HG02623 (cell line): ENCODE results near the gene DSCAML1.

Experiments used
- ATAC-seq: cut with Tn5 transposase; IDR thresholded peaks from one replicate; pipeline ENCODE4 v1.9.1; 2021; ENCODE audit warnings: moderate library complexity; ENCODE audit not compliant: unreplicated experiment

DSCAML1 gene

GRCh38 chr11:117591316-117592039, 205.5 kb downstream of the DSCAML1 start:
- no peak for ATAC-seq

GRCh38 chr11:117589063-117589462, 208.0 kb downstream of the DSCAML1 start:
- ATAC-seq, result no peak

- no peak for ATAC-seq
Observed at GRCh38 chr11:117588166-117588810, 208.7 kb downstream of the DSCAML1 start.

- no peak for ATAC-seq
Observed at GRCh38 chr11:117587416-117587815, 209.6 kb downstream of the DSCAML1 start.

- no peak for ATAC-seq
Observed at GRCh38 chr11:117586392-117586791, 210.6 kb downstream of the DSCAML1 start.

- no peak for ATAC-seq
Observed at GRCh38 chr11:117585631-117586030, 211.4 kb downstream of the DSCAML1 start.

GRCh38 chr11:117584056-117584830, 212.8 kb downstream of the DSCAML1 start:
- ATAC-seq, result no peak

GRCh38 chr11:117583063-117583801, 213.8 kb downstream of the DSCAML1 start:
- ATAC-seq, result no peak

GRCh38 chr11:117582433-117582832, 214.6 kb downstream of the DSCAML1 start:
- ATAC-seq, result no peak

GRCh38 chr11:117580866-117581265, 216.2 kb downstream of the DSCAML1 start:
- no peak for ATAC-seq

- no peak for ATAC-seq
Observed at GRCh38 chr11:117579161-117579560, 217.9 kb downstream of the DSCAML1 start.

- ATAC-seq, result no peak
Observed at GRCh38 chr11:117575856-117576255, 221.2 kb downstream of the DSCAML1 start.

- ATAC-seq, result no peak
Observed at GRCh38 chr11:117574551-117574950, 222.5 kb downstream of the DSCAML1 start.

GRCh38 chr11:117573326-117573725, 223.7 kb downstream of the DSCAML1 start:
- no peak for ATAC-seq

GRCh38 chr11:117572671-117573070, 224.3 kb downstream of the DSCAML1 start:
- no peak for ATAC-seq

- ATAC-seq, result no peak
Observed at GRCh38 chr11:117572129-117572528, 224.9 kb downstream of the DSCAML1 start.

- no peak for ATAC-seq
Observed at GRCh38 chr11:117570701-117571100, 226.3 kb downstream of the DSCAML1 start.

GRCh38 chr11:117569911-117570310, 227.1 kb downstream of the DSCAML1 start:
- no peak for ATAC-seq

- ATAC-seq, result no peak
Observed at GRCh38 chr11:117565709-117566108, 231.3 kb downstream of the DSCAML1 start.

GRCh38 chr11:117564321-117564720, 232.7 kb downstream of the DSCAML1 start:
- no peak for ATAC-seq

GRCh38 chr11:117563556-117563955, 233.5 kb downstream of the DSCAML1 start:
- no peak for ATAC-seq
